Liver (tissue), 9 donors: ENCODE measurements around the gene MED27. TPM values are rescaled to one million over a fixed set of nuclear protein-coding genes. Genes with fewer than 3 reads are reported as not detected.

Source experiments
- DNase-seq: peaks from one replicate; pipeline ENCODE4 v3.0.0-alpha.2; 2017; ENCODE audit warnings: low spot score
- H3K27ac ChIP-seq, 2 donors: one replicate each; pipeline ENCODE4 v1.7.0; 2013; ENCODE audit warnings: inconsistent platforms in 2 of 2, low read length in 2 of 2, control low read depth in 1 of 2, low read depth in 1 of 2, mild to moderate bottlenecking in 1 of 2
- H3K27me3 ChIP-seq, 4 donors: one replicate each; pipeline versions ENCODE4 v1.6.1 to v1.7.0; 2013; ENCODE audit warnings: low read length in 3 of 4, inconsistent platforms in 1 of 4, mild to moderate bottlenecking in 1 of 4, moderate library complexity in 1 of 4; ENCODE audit not compliant: control insufficient read depth in 4 of 4, insufficient read depth in 4 of 4
- H3K36me3 ChIP-seq, 4 donors: one replicate each; pipeline versions ENCODE4 v1.6.1 to v1.7.0; 2013; ENCODE audit warnings: low read length in 3 of 4, mild to moderate bottlenecking in 3 of 4, low read depth in 1 of 4, moderate library complexity in 1 of 4; ENCODE audit not compliant: control insufficient read depth in 4 of 4, insufficient read depth in 3 of 4
- H3K4me1 ChIP-seq, 4 donors: one replicate each; pipeline versions ENCODE4 v1.6.1 to v1.7.0; 2013; ENCODE audit warnings: low read length in 3 of 4, mild to moderate bottlenecking in 3 of 4, moderate library complexity in 1 of 4; ENCODE audit not compliant: control insufficient read depth in 4 of 4, insufficient read depth in 4 of 4
- H3K4me3 ChIP-seq, 3 donors: one replicate each; pipeline versions ENCODE4 v1.6.1 to v1.7.0; 2013; ENCODE audit warnings: low read length in 3 of 3, control low read depth in 1 of 3, low read depth in 1 of 3, mild to moderate bottlenecking in 1 of 3
- H3K9ac ChIP-seq, 2 donors: one replicate each; pipeline ENCODE4 v1.7.0; 2013; ENCODE audit warnings: low read length in 2 of 2, mild to moderate bottlenecking in 2 of 2, moderate library complexity in 2 of 2, control low read depth in 1 of 2, low read depth in 1 of 2
- H3K9me3 ChIP-seq, 4 donors: one replicate each; pipeline versions ENCODE4 v1.6.1 to v1.7.0; 2013; ENCODE audit warnings: low read length in 3 of 4; ENCODE audit not compliant: control insufficient read depth in 4 of 4
- EGR1 ChIP-seq, 2 donors: IDR thresholded peaks; 2 replicates each; pipeline ENCODE4 v1.6.1; 2016 to 2018; ENCODE audit warnings: antibody characterized with exemption in 2 of 2, low read depth in 2 of 2
- FOXA1 ChIP-seq: IDR thresholded peaks from 2 replicates; pipeline ENCODE4 v1.6.1; 2016; ENCODE audit warnings: antibody characterized with exemption
- FOXA2 ChIP-seq: IDR thresholded peaks from 2 replicates; pipeline ENCODE4 v1.6.1; 2016; ENCODE audit warnings: antibody characterized with exemption
- GABPA ChIP-seq, 2 donors: IDR thresholded peaks in 1 of 2; conservative IDR thresholded peaks in 1 of 2; 2 replicates each; pipeline ENCODE4 v1.6.1; 2016; ENCODE audit warnings: antibody characterized with exemption in 2 of 2, mild to moderate bottlenecking in 1 of 2, moderate library complexity in 1 of 2
- HNF4A ChIP-seq, 2 donors: conservative IDR thresholded peaks; 2 replicates each; pipeline ENCODE4 v1.6.1; 2016; ENCODE audit warnings: antibody characterized with exemption in 2 of 2, mild to moderate bottlenecking in 2 of 2
- HNF4G ChIP-seq: IDR thresholded peaks from 2 replicates; pipeline ENCODE4 v1.6.1; 2016; ENCODE audit warnings: antibody characterized with exemption
- JUND ChIP-seq, 2 donors: IDR thresholded peaks; 2 replicates each; pipeline ENCODE4 v1.6.1; 2016; ENCODE audit warnings: antibody characterized with exemption in 2 of 2
- NR2F2 ChIP-seq: IDR thresholded peaks from 2 replicates; pipeline ENCODE4 v1.6.1; 2016; ENCODE audit warnings: antibody characterized with exemption
- RAD21 ChIP-seq, 2 donors: IDR thresholded peaks; 2 replicates each; pipeline ENCODE4 v1.6.1; 2016; ENCODE audit warnings: antibody characterized with exemption in 2 of 2, mild to moderate bottlenecking in 2 of 2
- RXRA ChIP-seq, 2 donors: IDR thresholded peaks; 2 replicates each; pipeline ENCODE4 v1.6.1; 2017 to 2018; ENCODE audit warnings: antibody characterized with exemption in 2 of 2, mild to moderate bottlenecking in 1 of 2
- SP1 ChIP-seq: IDR thresholded peaks from 2 replicates; pipeline ENCODE4 v1.6.1; 2018; ENCODE audit warnings: antibody characterized with exemption, mild to moderate bottlenecking
- TAF1 ChIP-seq: conservative IDR thresholded peaks from 2 replicates; pipeline ENCODE4 v1.6.1; 2016; ENCODE audit warnings: antibody characterized with exemption, mild to moderate bottlenecking
- YY1 ChIP-seq: IDR thresholded peaks from 2 replicates; pipeline ENCODE4 v1.6.1; 2016; ENCODE audit warnings: antibody characterized with exemption, mild to moderate bottlenecking
- WGBS: extraction: QIAGEN DNeasy Blood & Tissue Kit; methylation state at CpG from one replicate; pipeline ENCODE4 v1.1.7; 2013; 5-methylcytosine and 5-hydroxymethylcytosine counted together
- polyA plus RNA-seq, 2 donors: library from polyadenylated mRNA; stranded (reverse) in 1 of 2; unstranded in 1 of 2; fragments of 200-250 nt in 1 of 2; fragments of >200 nt in 1 of 2; fragmentation: Nextera tagmentation in 1 of 2; extraction: Ambion mirVana in 1 of 2; gene quantifications; one replicate each; pipeline versions ENCODE4 v1.2.1 to v1.2.3, GENCODE V29; 2013 to 2015
- total RNA-seq, 2 donors: library from RNA; depleted of rRNA; stranded (reverse); fragments of >200 nt; gene quantifications; one replicate each; pipeline ENCODE4 v1.2.3, GENCODE V29; 2014
- TF ChIP-seq, protein P1 (sequence below): IDR thresholded peaks from 2 replicates; pipeline ENCODE4 v1.6.1; 2016; ENCODE audit warnings: antibody characterized with exemption, mild to moderate bottlenecking
- TF ChIP-seq, protein P2 (sequence below): fragments of 150-350 bp; IDR thresholded peaks from 2 replicates; pipeline ENCODE4 v1.5.1; 2017; ENCODE audit warnings: improper control_type of control experiment, low read depth, low read length; ENCODE audit not compliant: missing input control
- TF ChIP-seq, protein P3 (sequence below): IDR thresholded peaks from 2 replicates; pipeline ENCODE4 v1.6.1; 2016; ENCODE audit warnings: antibody characterized with exemption
- TF ChIP-seq, protein P4 (sequence below): IDR thresholded peaks from 2 replicates; pipeline ENCODE4 v1.6.1; 2016; ENCODE audit warnings: antibody characterized with exemption
- TF ChIP-seq, protein P5 (sequence below): IDR thresholded peaks from 2 replicates; pipeline ENCODE4 v1.6.1; 2016; ENCODE audit warnings: antibody characterized with exemption
- donor health status: healthy.
- donor health status: healthy.
- donor health status: healthy.
- donor health status: healthy.
- donor health status: healthy.

The MED27 gene
- total and polyA plus RNA-seq, 4 donors, result 4.6 to 7.9 (median 5.5) TPM

DNA sequence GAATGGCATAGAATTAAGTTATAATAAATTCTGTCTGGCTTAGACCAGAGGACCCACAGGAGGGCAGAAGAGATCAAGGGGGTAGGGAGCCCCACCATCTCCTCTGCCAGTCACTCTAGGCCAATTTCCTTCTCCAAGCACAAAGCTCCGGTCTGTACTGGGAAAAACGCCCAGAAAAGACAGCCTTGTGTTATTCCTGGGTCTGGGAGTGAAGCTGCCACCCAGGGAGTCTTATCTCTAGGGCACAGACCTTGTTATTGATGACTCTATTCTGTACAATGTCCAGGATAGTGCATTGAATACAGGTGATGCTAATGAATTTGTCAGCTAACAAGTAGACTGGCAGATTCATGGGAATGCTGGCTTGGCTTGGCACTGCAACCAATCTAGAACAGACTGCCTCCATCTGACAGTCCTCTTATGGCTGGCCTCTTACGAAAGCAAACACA is 60.7 kb downstream of the MED27 start:
- TF ChIP-seq, protein P1, sequence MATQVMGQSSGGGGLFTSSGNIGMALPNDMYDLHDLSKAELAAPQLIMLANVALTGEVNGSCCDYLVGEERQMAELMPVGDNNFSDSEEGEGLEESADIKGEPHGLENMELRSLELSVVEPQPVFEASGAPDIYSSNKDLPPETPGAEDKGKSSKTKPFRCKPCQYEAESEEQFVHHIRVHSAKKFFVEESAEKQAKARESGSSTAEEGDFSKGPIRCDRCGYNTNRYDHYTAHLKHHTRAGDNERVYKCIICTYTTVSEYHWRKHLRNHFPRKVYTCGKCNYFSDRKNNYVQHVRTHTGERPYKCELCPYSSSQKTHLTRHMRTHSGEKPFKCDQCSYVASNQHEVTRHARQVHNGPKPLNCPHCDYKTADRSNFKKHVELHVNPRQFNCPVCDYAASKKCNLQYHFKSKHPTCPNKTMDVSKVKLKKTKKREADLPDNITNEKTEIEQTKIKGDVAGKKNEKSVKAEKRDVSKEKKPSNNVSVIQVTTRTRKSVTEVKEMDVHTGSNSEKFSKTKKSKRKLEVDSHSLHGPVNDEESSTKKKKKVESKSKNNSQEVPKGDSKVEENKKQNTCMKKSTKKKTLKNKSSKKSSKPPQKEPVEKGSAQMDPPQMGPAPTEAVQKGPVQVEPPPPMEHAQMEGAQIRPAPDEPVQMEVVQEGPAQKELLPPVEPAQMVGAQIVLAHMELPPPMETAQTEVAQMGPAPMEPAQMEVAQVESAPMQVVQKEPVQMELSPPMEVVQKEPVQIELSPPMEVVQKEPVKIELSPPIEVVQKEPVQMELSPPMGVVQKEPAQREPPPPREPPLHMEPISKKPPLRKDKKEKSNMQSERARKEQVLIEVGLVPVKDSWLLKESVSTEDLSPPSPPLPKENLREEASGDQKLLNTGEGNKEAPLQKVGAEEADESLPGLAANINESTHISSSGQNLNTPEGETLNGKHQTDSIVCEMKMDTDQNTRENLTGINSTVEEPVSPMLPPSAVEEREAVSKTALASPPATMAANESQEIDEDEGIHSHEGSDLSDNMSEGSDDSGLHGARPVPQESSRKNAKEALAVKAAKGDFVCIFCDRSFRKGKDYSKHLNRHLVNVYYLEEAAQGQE, result no peak
- TF ChIP-seq RAD21 (IDR thresholded peaks at IDR 0.05), result no peak
- no peaks in the 10 kb centered on the region for H3K9me3 ChIP-seq
- WGBS, result 77% methylated on average over 3 of the region's 3 CpGs
- no peak overlapping the region for H3K27ac ChIP-seq
- H3K27me3 ChIP-seq, result no peaks in the 10 kb centered on the region
- H3K4me3 ChIP-seq, result no peak overlapping the region
- H3K36me3 ChIP-seq, result no peaks in the 10 kb centered on the region
- no peak for DNase-seq
- no peak overlapping the region for H3K9ac ChIP-seq
- peaks cover 0 to 7% (median under 1%) of the 10 kb centered on the region in 4 donors for H3K4me1 ChIP-seq

DNA sequence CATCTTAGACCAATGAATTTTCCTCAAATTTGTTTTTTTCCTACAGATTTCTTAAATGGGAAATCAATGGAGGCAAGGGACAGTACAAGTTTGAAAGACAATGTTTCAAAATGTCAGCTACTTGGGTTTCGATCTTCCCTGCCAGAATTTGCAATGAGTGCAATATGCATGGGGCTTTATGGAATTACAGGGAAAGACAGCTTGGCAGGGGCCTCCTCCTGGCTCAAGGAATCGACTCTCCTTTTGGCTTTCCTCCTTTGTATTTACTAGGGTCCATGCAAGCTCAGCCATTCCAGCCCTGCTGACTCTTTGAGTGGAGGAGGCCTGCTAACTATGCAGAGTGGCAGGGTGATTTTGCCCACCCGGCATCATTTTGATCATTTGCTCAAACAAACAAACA is 63.2 kb downstream of the MED27 start:
- TF ChIP-seq, protein P2, sequence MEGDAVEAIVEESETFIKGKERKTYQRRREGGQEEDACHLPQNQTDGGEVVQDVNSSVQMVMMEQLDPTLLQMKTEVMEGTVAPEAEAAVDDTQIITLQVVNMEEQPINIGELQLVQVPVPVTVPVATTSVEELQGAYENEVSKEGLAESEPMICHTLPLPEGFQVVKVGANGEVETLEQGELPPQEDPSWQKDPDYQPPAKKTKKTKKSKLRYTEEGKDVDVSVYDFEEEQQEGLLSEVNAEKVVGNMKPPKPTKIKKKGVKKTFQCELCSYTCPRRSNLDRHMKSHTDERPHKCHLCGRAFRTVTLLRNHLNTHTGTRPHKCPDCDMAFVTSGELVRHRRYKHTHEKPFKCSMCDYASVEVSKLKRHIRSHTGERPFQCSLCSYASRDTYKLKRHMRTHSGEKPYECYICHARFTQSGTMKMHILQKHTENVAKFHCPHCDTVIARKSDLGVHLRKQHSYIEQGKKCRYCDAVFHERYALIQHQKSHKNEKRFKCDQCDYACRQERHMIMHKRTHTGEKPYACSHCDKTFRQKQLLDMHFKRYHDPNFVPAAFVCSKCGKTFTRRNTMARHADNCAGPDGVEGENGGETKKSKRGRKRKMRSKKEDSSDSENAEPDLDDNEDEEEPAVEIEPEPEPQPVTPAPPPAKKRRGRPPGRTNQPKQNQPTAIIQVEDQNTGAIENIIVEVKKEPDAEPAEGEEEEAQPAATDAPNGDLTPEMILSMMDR, result no peak
- no peak for TF ChIP-seq EGR1 (IDR thresholded peaks at IDR 0.05; ENCODE audit: low read depth in 2 of 2)
- TF ChIP-seq, protein P3, sequence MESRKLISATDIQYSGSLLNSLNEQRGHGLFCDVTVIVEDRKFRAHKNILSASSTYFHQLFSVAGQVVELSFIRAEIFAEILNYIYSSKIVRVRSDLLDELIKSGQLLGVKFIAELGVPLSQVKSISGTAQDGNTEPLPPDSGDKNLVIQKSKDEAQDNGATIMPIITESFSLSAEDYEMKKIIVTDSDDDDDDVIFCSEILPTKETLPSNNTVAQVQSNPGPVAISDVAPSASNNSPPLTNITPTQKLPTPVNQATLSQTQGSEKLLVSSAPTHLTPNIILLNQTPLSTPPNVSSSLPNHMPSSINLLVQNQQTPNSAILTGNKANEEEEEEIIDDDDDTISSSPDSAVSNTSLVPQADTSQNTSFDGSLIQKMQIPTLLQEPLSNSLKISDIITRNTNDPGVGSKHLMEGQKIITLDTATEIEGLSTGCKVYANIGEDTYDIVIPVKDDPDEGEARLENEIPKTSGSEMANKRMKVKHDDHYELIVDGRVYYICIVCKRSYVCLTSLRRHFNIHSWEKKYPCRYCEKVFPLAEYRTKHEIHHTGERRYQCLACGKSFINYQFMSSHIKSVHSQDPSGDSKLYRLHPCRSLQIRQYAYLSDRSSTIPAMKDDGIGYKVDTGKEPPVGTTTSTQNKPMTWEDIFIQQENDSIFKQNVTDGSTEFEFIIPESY, result no peak
- TF ChIP-seq JUND (IDR thresholded peaks at IDR 0.05), result no peak
- TF ChIP-seq, protein P4, sequence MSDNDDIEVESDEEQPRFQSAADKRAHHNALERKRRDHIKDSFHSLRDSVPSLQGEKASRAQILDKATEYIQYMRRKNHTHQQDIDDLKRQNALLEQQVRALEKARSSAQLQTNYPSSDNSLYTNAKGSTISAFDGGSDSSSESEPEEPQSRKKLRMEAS, result no peak
- TF ChIP-seq, protein P1, result no peak
- TF ChIP-seq TAF1, result no peak
- TF ChIP-seq RAD21 (IDR thresholded peaks at IDR 0.05), result no peak
- no peak for TF ChIP-seq FOXA1
- no peak for TF ChIP-seq HNF4A (conservative IDR thresholded peaks at IDR 0.05)
- TF ChIP-seq SP1, result no peak
- TF ChIP-seq, protein P5, sequence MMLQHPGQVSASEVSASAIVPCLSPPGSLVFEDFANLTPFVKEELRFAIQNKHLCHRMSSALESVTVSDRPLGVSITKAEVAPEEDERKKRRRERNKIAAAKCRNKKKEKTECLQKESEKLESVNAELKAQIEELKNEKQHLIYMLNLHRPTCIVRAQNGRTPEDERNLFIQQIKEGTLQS, result no peak
- TF ChIP-seq RXRA (IDR thresholded peaks at IDR 0.05), result no peak
- no peak for TF ChIP-seq FOXA2
- TF ChIP-seq NR2F2, result no peak
- TF ChIP-seq YY1, result no peak
- TF ChIP-seq GABPA (IDR thresholded peaks at IDR 0.05 in 1 of 2, conservative IDR thresholded peaks at IDR 0.05 in 1 of 2), result no peak
- no peak for TF ChIP-seq HNF4G
- Histone ChIP-seq H3K36me3 (no peaks in the 10 kb centered on the region), H3K9ac (no peak overlapping the region), H3K4me3 (no peak overlapping the region), H3K4me1 (peaks cover 3 to 19% (median 6%) of the 10 kb centered on the region in 4 donors), H3K9me3 (no peaks in the 10 kb centered on the region), H3K27ac (no peak overlapping the region), H3K27me3 (no peaks in the 10 kb centered on the region)
- 95% methylated on average over 3 of the region's 3 CpGs for WGBS
- no peak for DNase-seq
